K562 (cell line): Measurements from ENCODE around the gene NRM. TPM values are rescaled to one million over a fixed set of nuclear protein-coding genes. Genes with fewer than 3 reads are reported as not detected.

Source experiments
- ATF3 ChIP-seq, 2 experiments: fragments of 450-650 bp in 1 of 2; sonication (generic) in 1 of 2; formaldehyde crosslinking in 1 of 2; IDR thresholded peaks in 1 of 2; conservative IDR thresholded peaks in 1 of 2; 2 replicates each; pipeline versions ENCODE4 v1.6.1 to v1.8.1; 2016 to 2023; ENCODE audit warnings: mild to moderate bottlenecking in 2 of 2, moderate library complexity in 2 of 2, inconsistent platforms in 1 of 2, missing genetic modification reagents in 1 of 2
- CHD2 ChIP-seq: IDR thresholded peaks from 2 replicates; pipeline ENCODE4 v1.6.1; 2011; ENCODE audit warnings: low read depth, low read length
- DACH1 ChIP-seq: fragments of 450-650 bp; IDR thresholded peaks from 2 replicates; pipeline ENCODE4 v1.6.1; 2018; ENCODE audit not compliant: partially characterized antibody
- ELF4 ChIP-seq: fragments of 450-650 bp; formaldehyde crosslinking; IDR thresholded peaks from 2 replicates; pipeline ENCODE4 v1.4.0; 2022; ENCODE audit warnings: missing genetic modification characterization
- ETV1 ChIP-seq: fragments of 450-650 bp; conservative IDR thresholded peaks from 2 replicates; pipeline ENCODE4 v1.6.1; 2016; ENCODE audit warnings: missing genetic modification characterization, control low read depth, low read depth, missing compliant biosample characterization
- FOXK1 ChIP-seq: sonication (generic); formaldehyde crosslinking; IDR thresholded peaks from 2 replicates; pipeline ENCODE4 v1.8.0; 2022; ENCODE audit warnings: missing genetic modification reagents, mild to moderate bottlenecking, borderline replicate concordance
- GTF3C2 ChIP-seq: IDR thresholded peaks from 3 replicates; pipeline ENCODE4 v1.6.1; 2011; ENCODE audit warnings: borderline replicate concordance, mild to moderate bottlenecking, moderate library complexity; ENCODE audit not compliant: insufficient read length; ENCODE audit errors: extremely low read depth
- JUN ChIP-seq, 2 experiments: sonication (generic) in 1 of 2; formaldehyde crosslinking in 1 of 2; IDR thresholded peaks; 2 replicates each; pipeline versions ENCODE4 v1.6.1 to v1.8.0; 2012 to 2022; ENCODE audit warnings: borderline replicate concordance in 2 of 2, mild to moderate bottlenecking in 2 of 2, improper control_type of control experiment in 1 of 2, low read depth in 1 of 2, low read length in 1 of 2, missing genetic modification reagents in 1 of 2
- KAT2B ChIP-seq: IDR thresholded peaks from one replicate; pipeline ENCODE4 v1.6.1; 2012; ENCODE audit warnings: low read depth, mild to moderate bottlenecking, control low read depth, inconsistent platforms, low read length, moderate library complexity
- SIN3A ChIP-seq, 2 experiments: fragments of 150-350 bp in 1 of 2; IDR thresholded peaks; 2 replicates each; pipeline ENCODE4 v1.6.1; 2011 to 2016; ENCODE audit warnings: borderline replicate concordance in 2 of 2, low read depth in 2 of 2, low read length in 2 of 2, mild to moderate bottlenecking in 2 of 2, moderate library complexity in 2 of 2; ENCODE audit not compliant: control insufficient read depth in 1 of 2
- SIX5 ChIP-seq, 2 experiments: IDR thresholded peaks; 2 replicates each; pipeline ENCODE4 v1.6.1; 2011; ENCODE audit warnings: low read length in 2 of 2, borderline replicate concordance in 1 of 2, low read depth in 1 of 2, mild to moderate bottlenecking in 1 of 2, moderate library complexity in 1 of 2; ENCODE audit not compliant: insufficient read depth in 1 of 2
- SMARCC2 ChIP-seq: fragments of 450-650 bp; IDR thresholded peaks from 2 replicates; pipeline ENCODE4 v1.6.1; 2017; ENCODE audit warnings: antibody characterized with exemption, moderate library complexity, mild to moderate bottlenecking, low read depth
- SRSF1 ChIP-seq: fragments of 200-400 bp; formaldehyde crosslinking; IDR thresholded peaks from 2 replicates; pipeline ENCODE4 v1.6.1; 2017; ENCODE audit warnings: mild to moderate bottlenecking, low read depth, low read length, moderate library complexity
- ZBTB43 ChIP-seq: sonication (generic); formaldehyde crosslinking; IDR thresholded peaks from 2 replicates; pipeline ENCODE4 v1.8.0; 2023; ENCODE audit warnings: mild to moderate bottlenecking, missing genetic modification reagents
- ZNF512 ChIP-seq: IDR thresholded peaks from 2 replicates; pipeline ENCODE4 v1.6.1; 2016; ENCODE audit warnings: missing genetic modification characterization, missing compliant biosample characterization
- polyA plus RNA-seq, 8 experiments: library from polyadenylated mRNA; depleted of rRNA in 4 of 8; stranded (reverse) in 5 of 8; unstranded in 3 of 8; fragments of >200 nt; fragmentation: Nextera tagmentation in 2 of 8; fragmentation: Illumina TruSeq in 1 of 8; extraction: Ambion mirVana in 2 of 8; extraction: Trizol in 1 of 8; gene quantifications; 2 replicates each; pipeline versions ENCODE4 v1.2.1 to v1.2.3, GENCODE V29; 2011 to 2014; ENCODE audit warnings: inconsistent platforms in 1 of 8, missing spikeins in 1 of 8
- total RNA-seq, 7 experiments: library from RNA; depleted of rRNA in 6 of 7; stranded (reverse); fragments of >200 nt in 6 of 7; fragmentation: Illumina TruSeq in 2 of 7; extraction: Trizol in 2 of 7; gene quantifications; 2 replicates each; pipeline versions ENCODE4 v1.2.1 to v1.2.3, GENCODE V29; 2011 to 2021; ENCODE audit warnings: low replicate concordance in 1 of 7
- TF ChIP-seq, protein P1 (sequence below): fragments of 450-650 bp; IDR thresholded peaks from 2 replicates; pipeline ENCODE4 v1.6.1; 2016; ENCODE audit warnings: low read depth, mild to moderate bottlenecking, moderate library complexity

The NRM gene
- total and polyA plus RNA-seq, 9 of the 15 experiments (the other 6 are each of a cell fraction or from before 2014, with no cell fraction given) = 9.7 to 58.2 (median 18.1) TPM

DNA sequence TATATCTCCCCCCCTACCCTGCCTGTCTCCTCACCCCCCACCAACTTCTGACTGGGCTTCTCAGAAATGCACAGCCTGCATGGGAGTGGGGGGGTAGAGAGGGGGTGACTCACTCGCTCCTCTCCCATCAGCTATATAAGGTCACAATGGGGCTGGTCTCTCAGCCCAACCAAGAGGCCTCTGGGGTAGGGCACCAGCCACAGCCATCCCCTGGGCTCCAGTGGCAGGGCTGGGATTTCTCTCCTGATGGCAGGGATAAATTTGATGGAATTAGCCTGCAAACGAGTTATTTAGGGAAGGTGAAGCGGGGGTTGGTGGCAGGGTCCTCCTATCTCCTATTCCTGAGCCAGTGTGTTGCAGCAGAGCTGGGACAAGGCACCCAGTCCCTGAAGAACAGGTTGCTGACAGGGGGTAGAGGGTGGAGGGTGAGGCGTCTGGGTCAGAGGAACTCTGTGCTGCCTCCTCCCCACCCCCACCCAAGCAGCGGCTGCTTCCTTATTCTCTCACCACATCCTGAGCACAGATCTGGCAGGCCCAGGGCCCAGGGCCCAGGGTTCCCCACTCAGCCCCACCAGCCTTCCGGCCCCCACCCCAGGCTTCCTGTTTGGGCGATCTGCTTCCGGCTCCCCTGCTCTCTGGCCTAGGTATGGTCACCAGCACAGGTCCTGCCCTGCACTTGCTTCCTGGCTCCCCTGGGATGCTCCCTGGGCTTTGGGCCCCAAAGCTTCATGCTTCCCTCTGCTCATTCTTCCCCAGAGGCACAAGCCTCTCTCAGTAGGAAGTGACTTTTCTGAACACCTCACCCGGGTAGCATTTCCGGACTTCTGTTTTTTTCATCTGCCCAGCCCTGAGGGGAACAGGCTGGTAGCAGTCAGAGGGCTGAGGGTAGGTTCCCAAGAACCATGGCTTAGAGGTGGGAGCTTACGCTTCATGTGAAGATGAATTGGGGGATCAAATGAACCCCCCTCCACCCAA is 8.4 kb downstream of the NRM start (continued):
- TF ChIP-seq, protein P1, sequence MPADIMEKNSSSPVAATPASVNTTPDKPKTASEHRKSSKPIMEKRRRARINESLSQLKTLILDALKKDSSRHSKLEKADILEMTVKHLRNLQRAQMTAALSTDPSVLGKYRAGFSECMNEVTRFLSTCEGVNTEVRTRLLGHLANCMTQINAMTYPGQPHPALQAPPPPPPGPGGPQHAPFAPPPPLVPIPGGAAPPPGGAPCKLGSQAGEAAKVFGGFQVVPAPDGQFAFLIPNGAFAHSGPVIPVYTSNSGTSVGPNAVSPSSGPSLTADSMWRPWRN = 0 out of 2 replicates have a peak, but pooled peaks have one; percentile 10
- peak; percentile 46; the same call in 1 of the 2 replicates for TF ChIP-seq CHD2
- TF ChIP-seq ZNF512 (tag) = no peak
- TF ChIP-seq SMARCC2 = peak; percentile 66
- TF ChIP-seq ELF4 = no peak
- TF ChIP-seq SIN3A (IDR thresholded peaks at IDR 0.05; ENCODE audit: borderline replicate concordance in 2 of 2, control insufficient read depth in 1 of 2, low read depth in 2 of 2, low read length in 2 of 2) = peak; percentile 56 to 83; a peak in 2 of 4 replicates
- no peak for TF ChIP-seq SRSF1
- peak; percentile 98 for TF ChIP-seq ATF3 (IDR thresholded peaks at IDR 0.05)
- peak; percentile 80 for TF ChIP-seq ATF3 (CRISPR knock-in tag; conservative IDR thresholded peaks at IDR 0.05)
- TF ChIP-seq KAT2B = no peak
- no peak for TF ChIP-seq DACH1
- TF ChIP-seq ETV1 (tag) = peak; percentile 100
- TF ChIP-seq FOXK1 (CRISPR knock-in tag) = no peak
- no peak for TF ChIP-seq GTF3C2
- no peak for TF ChIP-seq ZBTB43 (CRISPR knock-in tag)
- TF ChIP-seq SIX5 (IDR thresholded peaks at IDR 0.05; ENCODE audit: borderline replicate concordance in 1 of 2, insufficient read depth in 1 of 2, low read depth in 1 of 2, low read length in 2 of 2) = no peak
- peak; percentile 95 for TF ChIP-seq JUN (IDR thresholded peaks at IDR 0.05; ENCODE audit: borderline replicate concordance, low read depth, low read length)
- 0 out of 2 replicates have a peak, but pooled peaks have one; percentile 37 for TF ChIP-seq JUN (CRISPR knock-in tag; IDR thresholded peaks at IDR 0.05; ENCODE audit: borderline replicate concordance)
